ENCODE data around the gene ARHGDIB. TPM values are rescaled to one million over a fixed set of nuclear protein-coding genes. Genes with fewer than 3 reads are reported as not detected.

ARHGDIB gene
- total RNA-seq, 1 donor from 2014 or later: not detected

GRCh38 chr12:14953752-14954151 is 7.6 kb downstream of the ARHGDIB start:
- H3K27me3 Mint-ChIP-seq (ENCODE audit: insufficient read depth, low read depth): peaks cover 3% of the 10 kb centered on the region
- Histone ChIP-seq H3K9me3 (ENCODE audit: low read depth) (no peaks in the 10 kb centered on the region), H3K4me1 (peaks cover 4% of the 10 kb centered on the region), H3K9ac (no peak overlapping the region), H3K27me3 (no peaks in the 10 kb centered on the region), H3K4me3 (no peak overlapping the region), H3K4me2 (no peak overlapping the region), H2AFZ (replicated peaks) (no peak overlapping the region), H3K79me2 (ENCODE audit: low read depth) (no peaks in the 10 kb centered on the region), H4K20me1 (ENCODE audit: low read depth) (no peaks in the 10 kb centered on the region), H3K36me3 (no peaks in the 10 kb centered on the region), H3F3A (ENCODE audit: low read depth) (no peaks in the 10 kb centered on the region), H3K27ac (no peak overlapping the region)
- peaks cover 24% of the 10 kb centered on the region for H3K4me1 Mint-ChIP-seq
- no peak for TF ChIP-seq EZH2phosphoT487 (IDR thresholded peaks at IDR 0.05)
- TF ChIP-seq EZH2 (IDR thresholded peaks at IDR 0.05): no peak
- no peak for TF ChIP-seq CTCF (IDR thresholded peaks at IDR 0.05)
- no peaks in the 10 kb centered on the region for H3K9me3 Mint-ChIP-seq
- no peak overlapping the region for H3K4me3 Mint-ChIP-seq
- DNase-seq (ENCODE audit: low spot score): no peak
- H3K36me3 Mint-ChIP-seq: no peaks in the 10 kb centered on the region
- H3K27ac Mint-ChIP-seq: no peak overlapping the region

DNA sequence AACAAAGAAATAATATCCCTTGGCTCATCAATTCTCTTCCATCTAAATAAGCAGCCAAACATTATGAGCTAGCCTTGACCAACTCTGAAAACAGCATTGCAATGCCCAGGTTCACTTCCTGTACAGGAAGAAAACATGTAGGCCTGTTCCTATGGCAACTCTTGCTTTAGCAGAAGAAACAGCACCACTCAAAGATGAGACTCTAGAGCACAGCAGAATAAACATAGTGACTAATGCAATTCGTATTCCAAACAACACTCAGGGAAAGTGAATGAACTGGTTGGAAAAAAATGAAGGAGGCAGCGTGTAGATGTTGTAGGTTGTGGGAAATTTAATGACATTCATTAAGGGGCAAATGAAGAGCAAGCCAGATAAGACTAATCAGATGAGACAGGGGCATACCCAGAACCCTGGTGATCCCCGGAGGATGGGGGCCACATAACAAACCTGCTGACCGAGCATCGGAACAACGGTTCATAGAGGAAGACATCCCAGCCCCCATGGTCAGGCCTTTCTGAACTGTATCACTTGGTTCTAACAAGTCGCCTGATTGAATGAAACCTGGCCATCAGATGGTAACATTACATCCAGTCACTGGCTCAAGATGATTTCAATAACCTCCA is 9.0 kb downstream of the ARHGDIB start:
- TF ChIP-seq EZH2 (IDR thresholded peaks at IDR 0.05): no peak
- no peak for TF ChIP-seq EZH2phosphoT487 (IDR thresholded peaks at IDR 0.05)
- TF ChIP-seq CTCF (IDR thresholded peaks at IDR 0.05): no peak
- H3K27ac ChIP-seq: no peak overlapping the region
- Mint-ChIP-seq H3K27me3 (ENCODE audit: insufficient read depth, low read depth) (peaks cover 3% of the 10 kb centered on the region), H3K9me3 (no peaks in the 10 kb centered on the region), H3K4me3 (no peak overlapping the region), H3K4me1 (peaks cover 34% of the 10 kb centered on the region), H3K27ac (no peak overlapping the region), H3K36me3 (no peaks in the 10 kb centered on the region)
- H3K79me2 ChIP-seq (ENCODE audit: low read depth): no peaks in the 10 kb centered on the region
- no peak for DNase-seq (ENCODE audit: low spot score)
- no peak overlapping the region for H2AFZ ChIP-seq (replicated peaks)
- no peak overlapping the region for H3K9ac ChIP-seq
- H3K4me1 ChIP-seq: peaks cover 4% of the 10 kb centered on the region
- no peaks in the 10 kb centered on the region for H4K20me1 ChIP-seq (ENCODE audit: low read depth)
- no peaks in the 10 kb centered on the region for H3K36me3 ChIP-seq
- no peak overlapping the region for H3K4me2 ChIP-seq
- no peaks in the 10 kb centered on the region for H3K9me3 ChIP-seq (ENCODE audit: low read depth)
- H3K4me3 ChIP-seq: no peak overlapping the region
- no peaks in the 10 kb centered on the region for H3F3A ChIP-seq (ENCODE audit: low read depth)
- H3K27me3 ChIP-seq: no peaks in the 10 kb centered on the region

DNA sequence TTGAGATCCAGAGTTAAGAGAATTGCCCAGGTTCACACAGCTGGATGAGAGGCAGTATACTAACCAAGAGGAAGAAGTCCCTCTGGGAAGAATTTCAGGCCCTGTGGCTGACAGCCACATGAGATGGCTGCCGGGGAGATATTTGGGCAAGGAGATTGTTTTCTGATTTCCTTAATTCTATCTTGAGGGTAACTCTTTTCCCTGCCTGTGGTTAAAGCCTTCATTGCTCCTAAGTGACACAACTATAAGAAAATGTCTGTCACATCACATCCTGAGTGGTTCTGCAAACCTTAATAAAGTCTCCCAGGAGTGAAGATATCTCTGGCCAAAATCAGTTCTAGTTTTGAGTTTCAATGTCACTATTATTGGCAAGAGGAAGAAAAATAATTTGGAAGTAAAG is 9.6 kb downstream of the ARHGDIB start:
- peaks cover 3% of the 10 kb centered on the region for H3K27me3 Mint-ChIP-seq (ENCODE audit: insufficient read depth, low read depth)
- Histone ChIP-seq H3K36me3 (no peaks in the 10 kb centered on the region), H3K4me3 (no peak overlapping the region), H3K9ac (no peak overlapping the region), H3K27me3 (no peaks in the 10 kb centered on the region), H4K20me1 (ENCODE audit: low read depth) (no peaks in the 10 kb centered on the region), H3K27ac (no peak overlapping the region), H3K4me1 (peaks cover 4% of the 10 kb centered on the region), H3K4me2 (no peak overlapping the region), H3K79me2 (ENCODE audit: low read depth) (no peaks in the 10 kb centered on the region), H3K9me3 (ENCODE audit: low read depth) (no peaks in the 10 kb centered on the region), H2AFZ (replicated peaks) (no peak overlapping the region), H3F3A (ENCODE audit: low read depth) (no peaks in the 10 kb centered on the region)
- H3K36me3 Mint-ChIP-seq: no peaks in the 10 kb centered on the region
- H3K4me1 Mint-ChIP-seq: peaks cover 35% of the 10 kb centered on the region
- no peak overlapping the region for H3K4me3 Mint-ChIP-seq
- H3K9me3 Mint-ChIP-seq: no peaks in the 10 kb centered on the region
- TF ChIP-seq EZH2 (IDR thresholded peaks at IDR 0.05): no peak
- TF ChIP-seq CTCF (IDR thresholded peaks at IDR 0.05): no peak
- no peak for TF ChIP-seq EZH2phosphoT487 (IDR thresholded peaks at IDR 0.05)
- H3K27ac Mint-ChIP-seq: no peak overlapping the region
- DNase-seq (ENCODE audit: low spot score): no peak

Data from neural progenitor cell (in vitro differentiated cells).